ENCODE data around the gene PDE4B.
"Not testable (repeated sequence)": the region's sequence is repeated elsewhere in the genome, so short reads cannot be mapped to it uniquely, and the experiment has no call there.

Gene PDE4B

GRCh38 chr1:66401244-66401643 is 608.5 kb downstream of the PDE4B start:
- H3K4me1 ChIP-seq (ENCODE audit: control insufficient read depth in 1 of 2, insufficient read depth in 1 of 2, low read depth in 1 of 2, low read length in 1 of 2): peaks cover 13 to 21% of the 10 kb centered on the region in 2 experiments
- no peaks in the 10 kb centered on the region for H3K27me3 ChIP-seq
- no peak overlapping the region for H3K27ac ChIP-seq
- H3K9me3 ChIP-seq: no peaks in the 10 kb centered on the region
- no peaks in the 10 kb centered on the region for H3K36me3 ChIP-seq
- TF ChIP-seq CTCF (IDR thresholded peaks at IDR 0.05): no peak
- no peak overlapping the region for H3K4me3 ChIP-seq (ENCODE audit: low read depth in 1 of 2, low read length in 1 of 2)

GRCh38 chr1:66402194-66402593 is 609.5 kb downstream of the PDE4B start:
- Histone ChIP-seq H3K4me3 (ENCODE audit: low read depth in 1 of 2, low read length in 1 of 2) (no peak overlapping the region), H3K27ac (no peak overlapping the region), H3K36me3 (no peaks in the 10 kb centered on the region), H3K9me3 (no peaks in the 10 kb centered on the region), H3K4me1 (ENCODE audit: control insufficient read depth in 1 of 2, insufficient read depth in 1 of 2, low read depth in 1 of 2, low read length in 1 of 2) (peaks cover 3 to 11% of the 10 kb centered on the region in 2 experiments), H3K27me3 (no peaks in the 10 kb centered on the region)
- TF ChIP-seq CTCF (IDR thresholded peaks at IDR 0.05): no peak

DNA sequence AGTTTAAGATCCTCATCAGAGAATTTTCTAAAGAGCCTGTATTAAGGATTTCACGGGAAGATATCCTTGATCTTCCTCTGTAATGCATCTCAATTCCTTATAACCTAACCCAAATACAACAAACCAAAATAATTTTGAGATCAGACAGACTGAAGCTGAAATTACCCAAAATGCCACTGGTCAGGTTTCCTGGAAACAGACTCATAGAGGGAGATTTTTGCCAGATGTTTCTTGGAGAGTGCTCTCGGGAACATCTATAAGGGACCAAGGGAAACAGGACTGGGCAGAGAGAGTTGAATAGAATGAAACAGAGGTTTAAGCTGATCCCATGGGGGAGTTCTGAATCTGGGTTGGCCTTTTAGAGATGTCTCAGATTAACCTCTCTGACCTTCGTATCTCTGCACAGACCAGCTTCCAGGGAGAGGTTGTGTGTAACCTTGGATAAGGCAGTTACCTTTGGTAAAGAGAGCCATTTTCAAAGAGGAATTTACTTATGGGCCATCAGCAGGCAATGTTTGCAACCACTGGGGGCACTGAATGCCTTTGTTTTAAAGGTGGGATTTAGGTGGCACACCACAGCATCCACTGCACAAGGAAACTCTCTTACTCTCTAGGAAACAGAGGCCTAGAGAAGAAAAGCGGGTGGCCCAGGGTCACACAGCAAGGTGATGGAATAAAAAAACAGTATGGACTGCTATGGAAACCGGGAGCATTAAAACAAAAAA is 610.5 kb downstream of the PDE4B start:
- no peak for TF ChIP-seq CTCF (IDR thresholded peaks at IDR 0.05)
- no peaks in the 10 kb centered on the region for H3K9me3 ChIP-seq
- no peak overlapping the region for H3K27ac ChIP-seq
- H3K4me3 ChIP-seq (ENCODE audit: low read depth in 1 of 2, low read length in 1 of 2): no peak overlapping the region
- peaks cover 0 to 6% of the 10 kb centered on the region in 2 experiments for H3K4me1 ChIP-seq (ENCODE audit: control insufficient read depth in 1 of 2, insufficient read depth in 1 of 2, low read depth in 1 of 2, low read length in 1 of 2)
- H3K27me3 ChIP-seq: no peaks in the 10 kb centered on the region
- H3K36me3 ChIP-seq: no peaks in the 10 kb centered on the region

GRCh38 chr1:66405061-66405460 is 612.4 kb downstream of the PDE4B start:
- Histone ChIP-seq H3K4me1 (ENCODE audit: control insufficient read depth in 1 of 2, insufficient read depth in 1 of 2, low read depth in 1 of 2, low read length in 1 of 2) (peaks cover 0 to 6% of the 10 kb centered on the region in 2 experiments), H3K4me3 (ENCODE audit: low read depth in 1 of 2, low read length in 1 of 2) (no peak overlapping the region), H3K36me3 (no peaks in the 10 kb centered on the region), H3K9me3 (no peaks in the 10 kb centered on the region), H3K27ac (no peak overlapping the region), H3K27me3 (no peaks in the 10 kb centered on the region)
- TF ChIP-seq CTCF (IDR thresholded peaks at IDR 0.05): no peak

DNA sequence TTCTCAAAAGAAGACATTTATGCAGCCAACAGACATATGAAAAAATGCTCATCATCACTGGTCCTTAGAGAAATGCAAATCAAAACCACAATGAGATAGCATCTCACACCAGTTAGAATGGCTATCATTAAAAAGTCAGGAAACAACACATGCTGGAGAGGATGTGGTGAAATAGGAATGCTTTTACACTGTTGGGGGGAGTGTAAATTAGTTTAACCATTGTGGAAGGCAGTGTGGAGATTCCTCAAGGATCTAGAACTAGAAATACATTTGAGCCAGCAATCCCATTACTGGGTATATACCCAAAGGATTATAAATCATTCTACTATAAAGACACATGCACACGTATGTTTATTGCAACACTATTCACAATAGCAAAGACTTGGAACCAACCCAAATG is 618.8 kb downstream of the PDE4B start:
- peaks cover 26 to 32% of the 10 kb centered on the region in 2 experiments for H3K4me1 ChIP-seq (ENCODE audit: control insufficient read depth in 1 of 2, insufficient read depth in 1 of 2, low read depth in 1 of 2, low read length in 1 of 2)
- not testable (repeated sequence) for H3K36me3 ChIP-seq; H3K27ac ChIP-seq; H3K4me3 ChIP-seq (ENCODE audit: low read depth in 1 of 2, low read length in 1 of 2); H3K27me3 ChIP-seq; H3K9me3 ChIP-seq

DNA sequence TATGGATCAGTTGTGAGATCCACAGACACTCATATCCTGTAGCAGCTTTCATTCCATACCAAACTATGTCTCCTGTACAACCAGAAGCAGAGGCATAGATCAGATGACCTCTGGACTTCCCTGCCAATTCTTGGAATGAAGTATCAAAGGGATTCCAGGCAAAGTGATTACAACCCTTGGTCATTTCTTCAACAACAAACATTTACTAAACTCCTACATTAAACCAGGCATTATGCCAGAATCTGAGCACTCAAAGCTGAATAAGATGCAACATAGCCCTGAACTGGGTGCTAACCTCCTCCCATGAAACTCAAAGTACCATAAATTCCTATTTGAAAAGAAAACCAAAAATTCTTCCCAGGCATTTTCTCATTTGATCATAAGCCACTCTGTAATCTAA is 620.0 kb downstream of the PDE4B start:
- Histone ChIP-seq H3K27me3 (no peaks in the 10 kb centered on the region), H3K36me3 (no peaks in the 10 kb centered on the region), H3K27ac (no peak overlapping the region), H3K9me3 (no peaks in the 10 kb centered on the region), H3K4me3 (ENCODE audit: low read depth in 1 of 2, low read length in 1 of 2) (no peak overlapping the region), H3K4me1 (ENCODE audit: control insufficient read depth in 1 of 2, insufficient read depth in 1 of 2, low read depth in 1 of 2, low read length in 1 of 2) (peaks cover 32 to 39% of the 10 kb centered on the region in 2 experiments)
- no peak for TF ChIP-seq CTCF (IDR thresholded peaks at IDR 0.05)

Measured in neutrophil (primary cell).